Measurements from ENCODE around the gene PPTC7. TPM values are rescaled to one million over a fixed set of nuclear protein-coding genes. Genes with fewer than 3 reads are reported as not detected.
A peak's percentile ranks its signal among the peaks of the same experiment; 100 is the strongest.
"Not testable (repeated sequence)": the region's sequence is repeated elsewhere in the genome, so short reads cannot be mapped to it uniquely, and the experiment has no call there.

PPTC7 gene
- total RNA-seq, 4 donors from 2014 or later = 20.8 to 49.1 (median 23.4) TPM

DNA sequence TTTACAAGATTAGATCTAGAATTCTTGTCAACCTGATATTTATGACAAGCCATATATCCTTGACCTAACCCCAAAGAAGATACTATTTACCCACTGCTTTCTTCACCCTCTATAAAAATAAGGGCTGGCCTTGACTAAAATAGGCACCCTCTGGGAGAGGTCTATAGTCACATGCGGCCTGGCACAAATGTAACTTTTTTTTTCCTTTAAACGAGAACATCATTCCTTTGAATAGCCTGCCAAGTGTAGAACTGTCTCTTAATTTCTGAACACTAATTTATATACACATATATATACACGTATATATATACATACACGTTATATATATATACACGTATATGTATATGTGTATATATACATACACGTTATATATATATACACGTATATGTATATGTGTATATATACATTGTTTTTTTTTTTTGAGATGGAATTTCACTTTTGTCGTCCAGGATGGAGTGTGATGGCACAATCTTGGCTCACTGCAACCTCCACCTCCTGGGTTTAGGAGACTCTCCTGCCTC, 18.6 kb downstream of the PPTC7 start:
- DNase-seq (ENCODE audit: low spot score) = no peak
- ATAC-seq (ENCODE audit: low FRiP score) = no peak
- TF ChIP-seq, protein P1, sequence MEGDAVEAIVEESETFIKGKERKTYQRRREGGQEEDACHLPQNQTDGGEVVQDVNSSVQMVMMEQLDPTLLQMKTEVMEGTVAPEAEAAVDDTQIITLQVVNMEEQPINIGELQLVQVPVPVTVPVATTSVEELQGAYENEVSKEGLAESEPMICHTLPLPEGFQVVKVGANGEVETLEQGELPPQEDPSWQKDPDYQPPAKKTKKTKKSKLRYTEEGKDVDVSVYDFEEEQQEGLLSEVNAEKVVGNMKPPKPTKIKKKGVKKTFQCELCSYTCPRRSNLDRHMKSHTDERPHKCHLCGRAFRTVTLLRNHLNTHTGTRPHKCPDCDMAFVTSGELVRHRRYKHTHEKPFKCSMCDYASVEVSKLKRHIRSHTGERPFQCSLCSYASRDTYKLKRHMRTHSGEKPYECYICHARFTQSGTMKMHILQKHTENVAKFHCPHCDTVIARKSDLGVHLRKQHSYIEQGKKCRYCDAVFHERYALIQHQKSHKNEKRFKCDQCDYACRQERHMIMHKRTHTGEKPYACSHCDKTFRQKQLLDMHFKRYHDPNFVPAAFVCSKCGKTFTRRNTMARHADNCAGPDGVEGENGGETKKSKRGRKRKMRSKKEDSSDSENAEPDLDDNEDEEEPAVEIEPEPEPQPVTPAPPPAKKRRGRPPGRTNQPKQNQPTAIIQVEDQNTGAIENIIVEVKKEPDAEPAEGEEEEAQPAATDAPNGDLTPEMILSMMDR (IDR thresholded peaks at IDR 0.05) = no peak

DNA sequence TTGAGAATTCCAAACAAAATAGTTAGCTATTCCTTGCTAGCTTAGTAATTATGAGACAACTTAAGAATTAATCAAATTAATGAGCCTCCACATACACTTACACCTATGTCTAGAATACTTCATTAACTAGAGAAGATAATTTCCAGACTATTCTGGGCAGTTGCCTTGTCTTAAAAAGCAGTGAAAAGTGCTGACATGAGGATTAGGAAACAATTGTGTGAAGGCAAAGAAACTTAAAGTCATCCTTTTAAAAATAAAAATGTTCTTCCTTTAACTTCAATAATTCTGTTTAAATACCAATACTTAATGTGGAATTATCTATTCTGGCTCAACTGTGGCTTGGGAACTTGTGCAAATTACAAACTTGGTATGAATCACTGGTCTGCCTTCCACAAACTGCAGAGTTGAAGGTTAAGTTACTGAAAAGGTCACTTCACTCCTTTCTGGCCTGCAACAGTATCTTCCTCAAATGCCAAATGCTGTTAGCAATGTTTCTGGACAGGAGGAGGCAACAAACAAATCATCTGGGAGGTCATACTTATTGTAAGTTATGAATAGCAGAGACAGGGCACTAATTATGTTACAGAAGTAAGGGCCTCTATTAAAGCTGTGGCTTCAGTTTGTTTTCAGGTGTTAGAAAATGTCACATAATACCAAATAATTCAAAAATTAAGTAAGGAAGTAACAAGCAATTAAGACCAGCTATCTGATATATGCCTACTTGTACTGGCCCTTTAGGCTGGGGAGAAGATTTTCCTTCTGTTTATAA, 19.2 kb downstream of the PPTC7 start:
- TF ChIP-seq, protein P1 (IDR thresholded peaks at IDR 0.05) = no peak
- peak; percentile 82 for ATAC-seq (ENCODE audit: low FRiP score)
- DNase-seq (ENCODE audit: low spot score) = no peak

- not testable (repeated sequence) for DNase-seq (ENCODE audit: low spot score); ATAC-seq (ENCODE audit: low FRiP score)
These were observed 20.7 kb downstream of the PPTC7 start for GRCh38 chr12:110562386-110562785.

DNA sequence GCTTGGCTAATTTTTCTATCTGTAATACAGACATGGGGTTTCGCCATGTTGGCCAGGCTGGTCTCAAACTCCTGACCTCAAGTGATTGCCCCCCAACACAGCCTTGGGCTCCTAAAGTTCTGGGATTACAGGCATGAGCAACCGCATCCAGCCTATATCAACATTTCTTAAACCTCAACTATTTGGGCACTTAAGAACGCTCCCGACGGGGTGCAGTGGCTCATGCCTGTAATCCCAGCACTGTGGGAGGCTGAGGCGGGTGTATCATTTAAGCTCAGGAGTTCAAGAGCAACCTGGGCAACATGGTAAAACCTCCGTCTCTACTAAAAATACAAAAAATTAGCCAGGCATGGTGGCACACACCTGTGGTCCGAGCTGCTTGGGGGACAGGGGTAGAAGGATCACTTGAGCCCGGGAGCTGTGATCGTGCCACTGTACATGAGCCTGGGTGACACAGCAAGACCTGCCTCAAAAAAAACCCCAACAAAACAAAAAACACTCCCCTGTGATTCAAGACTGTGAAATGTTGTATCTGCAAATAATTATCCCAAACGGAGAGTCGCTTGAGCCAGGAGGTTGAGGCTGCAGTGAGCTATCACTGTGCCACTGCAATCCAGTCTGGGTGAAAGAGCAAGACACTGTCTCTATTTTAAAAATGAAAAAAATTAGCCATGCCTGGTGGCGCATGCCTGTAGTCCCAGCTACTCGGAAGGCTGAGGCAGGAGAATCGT, 21.5 kb downstream of the PPTC7 start:
- TF ChIP-seq, protein P1 (IDR thresholded peaks at IDR 0.05) = no peak
- DNase-seq (ENCODE audit: low spot score) (no peak), ATAC-seq (ENCODE audit: low FRiP score) (no peak)

GRCh38 chr12:110560946-110561345, 22.2 kb downstream of the PPTC7 start:
- DNase-seq (ENCODE audit: low spot score) (no peak), ATAC-seq (ENCODE audit: low FRiP score) (no peak)
- TF ChIP-seq, protein P1 (IDR thresholded peaks at IDR 0.05) = no peak

- DNase-seq (ENCODE audit: low spot score) = no peak
- TF ChIP-seq, protein P1 (IDR thresholded peaks at IDR 0.05) = no peak
These were observed 23.1 kb downstream of the PPTC7 start for GRCh38 chr12:110560048-110560447.

DNA sequence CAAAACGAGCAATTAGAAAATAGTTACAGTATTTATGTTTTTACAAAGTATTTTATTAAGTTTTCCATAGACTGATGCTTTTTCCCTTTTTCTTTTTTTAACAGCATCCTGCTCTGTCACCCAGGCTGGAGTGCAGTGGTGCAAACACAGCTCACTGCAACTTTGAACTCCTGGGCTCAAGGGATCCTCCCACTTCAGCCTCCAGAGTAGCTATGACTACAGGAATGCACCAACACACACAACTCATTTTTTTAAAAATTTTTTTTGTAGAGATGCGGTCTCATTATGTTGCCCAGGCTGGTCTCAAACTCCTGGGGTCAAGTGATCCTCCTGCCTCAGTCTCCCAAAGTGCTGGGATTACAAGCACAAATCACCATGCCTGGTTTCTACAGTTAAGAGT, 24.2 kb downstream of the PPTC7 start:
- ATAC-seq (ENCODE audit: low FRiP score); DNase-seq (ENCODE audit: low spot score): not testable (repeated sequence)

More at GRCh38 chr12:110560048-110560447, 23.1 kb downstream of the PPTC7 start:
- no peak for ATAC-seq (ENCODE audit: low FRiP score)

- TF ChIP-seq, protein P1 (IDR thresholded peaks at IDR 0.05) = no peak
- ATAC-seq (ENCODE audit: low FRiP score) (no peak), DNase-seq (ENCODE audit: low spot score) (no peak)
These were observed 25.8 kb downstream of the PPTC7 start for GRCh38 chr12:110557300-110557699.
